DMS153 (cell line): Measurements from ENCODE around the gene ACVRL1.

Experiments
- DNase-seq: peaks from one replicate; lab custom pipeline; 2025; lab: John Stamatoyannopoulos, UW

The ACVRL1 gene

GRCh38 chr12:51970904-51971646 lies 63.8 kb downstream of the ACVRL1 start:
- DNase-seq = no peak

- no peak for DNase-seq
Measured at GRCh38 chr12:51971679-51972421, 64.5 kb downstream of the ACVRL1 start.

- DNase-seq = no peak
Measured at GRCh38 chr12:51972422-51972812, 65.1 kb downstream of the ACVRL1 start.

GRCh38 chr12:51972849-51973273 lies 65.6 kb downstream of the ACVRL1 start:
- no peak for DNase-seq
